HepG2 (cell line): ENCODE measurements around the gene HNRNPC. TPM values are rescaled to one million over a fixed set of nuclear protein-coding genes. Genes with fewer than 3 reads are reported as not detected.

Experiments
- DNMT1 ChIP-seq: sonication (generic); formaldehyde crosslinking; IDR thresholded peaks from 2 replicates; pipeline ENCODE4 v1.5.1; 2020; ENCODE audit warnings: mild to moderate bottlenecking, missing genetic modification reagents
- JDP2 ChIP-seq: sonication (generic); formaldehyde crosslinking; IDR thresholded peaks from 2 replicates; pipeline ENCODE4 v1.8.1; 2022; ENCODE audit warnings: missing genetic modification reagents, borderline replicate concordance
- NR2F1 ChIP-seq, 2 experiments: fragments of 450-650 bp in 1 of 2; formaldehyde crosslinking in 1 of 2; IDR thresholded peaks; 2 replicates each; pipeline versions ENCODE4 v1.5.0 to v1.6.1; 2016 to 2020; ENCODE audit warnings: mild to moderate bottlenecking in 1 of 2, missing compliant biosample characterization in 1 of 2, missing genetic modification reagents in 1 of 2, moderate library complexity in 1 of 2
- POLR2A ChIP-seq, 2 experiments: IDR thresholded peaks; 2 replicates each; pipeline ENCODE4 v1.6.1; 2011; ENCODE audit warnings: low read depth in 2 of 2, low read length in 2 of 2, mild to moderate bottlenecking in 1 of 2, moderate library complexity in 1 of 2; ENCODE audit not compliant: insufficient read depth in 1 of 2
- SIN3A ChIP-seq: IDR thresholded peaks from 2 replicates; pipeline ENCODE4 v1.6.1; 2011; ENCODE audit warnings: low read depth, mild to moderate bottlenecking, control low read depth, low read length, borderline replicate concordance
- ZNF501 ChIP-seq: sonication (generic); formaldehyde crosslinking; IDR thresholded peaks from 2 replicates; pipeline ENCODE4 v1.5.1; 2020; ENCODE audit warnings: mild to moderate bottlenecking, moderate library complexity, missing genetic modification reagents
- polyA plus RNA-seq, 8 experiments: library from polyadenylated mRNA; depleted of rRNA in 3 of 8; stranded (reverse) in 7 of 8; unstranded in 1 of 8; fragments of >200 nt; fragmentation: Illumina TruSeq in 4 of 8; extraction: Trizol in 4 of 8; gene quantifications; 2 replicates each; pipeline versions ENCODE4 v1.2.1 to v1.2.3, GENCODE V29; 2011 to 2016; ENCODE audit warnings: low read depth in 4 of 8, missing spikeins in 1 of 8, mixed read lengths in 1 of 8; ENCODE audit not compliant: insufficient read depth in 1 of 8
- total RNA-seq, 5 experiments: library from RNA; depleted of rRNA; stranded (reverse); fragments of >200 nt; fragmentation: Illumina TruSeq; extraction: Trizol; gene quantifications; 2 replicates each; pipeline ENCODE4 v1.2.3, GENCODE V29; 2016; ENCODE audit warnings: low read depth in 1 of 5
- TF ChIP-seq, protein P1 (sequence below): sonication (generic); formaldehyde crosslinking; IDR thresholded peaks from 2 replicates; pipeline ENCODE4 v1.4.0; 2020; ENCODE audit warnings: missing genetic modification reagents, mild to moderate bottlenecking, borderline replicate concordance
- TF ChIP-seq, protein P2 (sequence below): sonication (generic); formaldehyde crosslinking; IDR thresholded peaks from 2 replicates; pipeline ENCODE4 v1.9.0; 2021; ENCODE audit warnings: missing genetic modification reagents, borderline replicate concordance
- TF ChIP-seq, protein P3 (sequence below): sonication (generic); formaldehyde crosslinking; IDR thresholded peaks from 2 replicates; pipeline ENCODE4 v1.4.0; 2020; ENCODE audit warnings: low read depth, mild to moderate bottlenecking, missing genetic modification reagents

Gene HNRNPC
- total and polyA plus RNA-seq, 2 of the 13 experiments (the other 11 are each of a cell fraction or from before 2014, with no cell fraction given), result 628 to 1,099 TPM

DNA sequence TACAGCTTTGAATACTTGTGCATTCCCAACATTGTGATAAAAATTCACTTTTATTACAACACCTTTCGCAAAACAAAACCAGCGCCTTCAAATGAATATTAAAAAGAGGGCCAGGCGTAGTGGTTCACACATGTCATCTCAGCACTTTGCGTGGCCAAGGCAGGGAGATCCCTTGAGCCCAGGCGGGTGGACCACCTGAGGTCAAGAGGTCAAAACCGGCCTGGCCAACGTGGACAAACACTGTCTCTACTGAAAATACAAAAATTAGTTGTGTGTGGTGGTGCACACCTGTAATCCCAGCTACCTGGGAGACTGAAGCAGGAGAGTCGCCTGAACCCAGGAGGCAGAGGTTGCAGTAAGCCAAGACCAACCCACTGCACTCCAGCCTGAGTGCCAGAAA, 42.8 kb downstream of the HNRNPC start (continued):
- TF ChIP-seq SIN3A (no peak), ZNF501 (CRISPR knock-in tag) (no peak), JDP2 (CRISPR knock-in tag) (no peak), NR2F1 (CRISPR knock-in tag; IDR thresholded peaks at IDR 0.05) (peak in 1 of 2 experiments; percentile 25; a peak in 2 of 4 replicates), DNMT1 (CRISPR knock-in tag) (no peak), POLR2A (IDR thresholded peaks at IDR 0.05; ENCODE audit: insufficient read depth in 1 of 2, low read depth in 2 of 2, low read length in 2 of 2) (peak in 1 of 2 experiments; percentile 33; a peak in 2 of 4 replicates)
- TF ChIP-seq, protein P1, sequence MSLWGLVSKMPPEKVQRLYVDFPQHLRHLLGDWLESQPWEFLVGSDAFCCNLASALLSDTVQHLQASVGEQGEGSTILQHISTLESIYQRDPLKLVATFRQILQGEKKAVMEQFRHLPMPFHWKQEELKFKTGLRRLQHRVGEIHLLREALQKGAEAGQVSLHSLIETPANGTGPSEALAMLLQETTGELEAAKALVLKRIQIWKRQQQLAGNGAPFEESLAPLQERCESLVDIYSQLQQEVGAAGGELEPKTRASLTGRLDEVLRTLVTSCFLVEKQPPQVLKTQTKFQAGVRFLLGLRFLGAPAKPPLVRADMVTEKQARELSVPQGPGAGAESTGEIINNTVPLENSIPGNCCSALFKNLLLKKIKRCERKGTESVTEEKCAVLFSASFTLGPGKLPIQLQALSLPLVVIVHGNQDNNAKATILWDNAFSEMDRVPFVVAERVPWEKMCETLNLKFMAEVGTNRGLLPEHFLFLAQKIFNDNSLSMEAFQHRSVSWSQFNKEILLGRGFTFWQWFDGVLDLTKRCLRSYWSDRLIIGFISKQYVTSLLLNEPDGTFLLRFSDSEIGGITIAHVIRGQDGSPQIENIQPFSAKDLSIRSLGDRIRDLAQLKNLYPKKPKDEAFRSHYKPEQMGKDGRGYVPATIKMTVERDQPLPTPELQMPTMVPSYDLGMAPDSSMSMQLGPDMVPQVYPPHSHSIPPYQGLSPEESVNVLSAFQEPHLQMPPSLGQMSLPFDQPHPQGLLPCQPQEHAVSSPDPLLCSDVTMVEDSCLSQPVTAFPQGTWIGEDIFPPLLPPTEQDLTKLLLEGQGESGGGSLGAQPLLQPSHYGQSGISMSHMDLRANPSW (CRISPR knock-in tag), result no peak
- TF ChIP-seq, protein P2, sequence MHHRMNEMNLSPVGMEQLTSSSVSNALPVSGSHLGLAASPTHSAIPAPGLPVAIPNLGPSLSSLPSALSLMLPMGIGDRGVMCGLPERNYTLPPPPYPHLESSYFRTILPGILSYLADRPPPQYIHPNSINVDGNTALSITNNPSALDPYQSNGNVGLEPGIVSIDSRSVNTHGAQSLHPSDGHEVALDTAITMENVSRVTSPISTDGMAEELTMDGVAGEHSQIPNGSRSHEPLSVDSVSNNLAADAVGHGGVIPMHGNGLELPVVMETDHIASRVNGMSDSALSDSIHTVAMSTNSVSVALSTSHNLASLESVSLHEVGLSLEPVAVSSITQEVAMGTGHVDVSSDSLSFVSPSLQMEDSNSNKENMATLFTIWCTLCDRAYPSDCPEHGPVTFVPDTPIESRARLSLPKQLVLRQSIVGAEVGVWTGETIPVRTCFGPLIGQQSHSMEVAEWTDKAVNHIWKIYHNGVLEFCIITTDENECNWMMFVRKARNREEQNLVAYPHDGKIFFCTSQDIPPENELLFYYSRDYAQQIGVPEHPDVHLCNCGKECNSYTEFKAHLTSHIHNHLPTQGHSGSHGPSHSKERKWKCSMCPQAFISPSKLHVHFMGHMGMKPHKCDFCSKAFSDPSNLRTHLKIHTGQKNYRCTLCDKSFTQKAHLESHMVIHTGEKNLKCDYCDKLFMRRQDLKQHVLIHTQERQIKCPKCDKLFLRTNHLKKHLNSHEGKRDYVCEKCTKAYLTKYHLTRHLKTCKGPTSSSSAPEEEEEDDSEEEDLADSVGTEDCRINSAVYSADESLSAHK, result no peak
- TF ChIP-seq, protein P3, sequence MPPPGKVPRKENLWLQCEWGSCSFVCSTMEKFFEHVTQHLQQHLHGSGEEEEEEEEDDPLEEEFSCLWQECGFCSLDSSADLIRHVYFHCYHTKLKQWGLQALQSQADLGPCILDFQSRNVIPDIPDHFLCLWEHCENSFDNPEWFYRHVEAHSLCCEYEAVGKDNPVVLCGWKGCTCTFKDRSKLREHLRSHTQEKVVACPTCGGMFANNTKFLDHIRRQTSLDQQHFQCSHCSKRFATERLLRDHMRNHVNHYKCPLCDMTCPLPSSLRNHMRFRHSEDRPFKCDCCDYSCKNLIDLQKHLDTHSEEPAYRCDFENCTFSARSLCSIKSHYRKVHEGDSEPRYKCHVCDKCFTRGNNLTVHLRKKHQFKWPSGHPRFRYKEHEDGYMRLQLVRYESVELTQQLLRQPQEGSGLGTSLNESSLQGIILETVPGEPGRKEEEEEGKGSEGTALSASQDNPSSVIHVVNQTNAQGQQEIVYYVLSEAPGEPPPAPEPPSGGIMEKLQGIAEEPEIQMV (CRISPR knock-in tag), result no peak
